Gastrocnemius medialis (tissue), 4 donors: ENCODE results near the gene CPN2.

Experiments used
- CTCF ChIP-seq, 5 experiments: fragments of 450-650 bp in 3 of 5; fragments of 200-600 bp in 2 of 5; sonication (generic) in 2 of 5; IDR thresholded peaks in 4 of 5; conservative IDR thresholded peaks in 1 of 5; 1 replicate in 4 of 5; 2 replicates in 1 of 5; pipeline ENCODE4 v1.5.1; 2016 to 2019; ENCODE audit warnings: antibody characterized with exemption in 5 of 5, mild to moderate bottlenecking in 3 of 5, moderate library complexity in 3 of 5
- POLR2A ChIP-seq, 2 donors: fragments of 450-650 bp; IDR thresholded peaks; one replicate each; pipeline ENCODE4 v1.6.1; 2017; ENCODE audit warnings: antibody characterized with exemption in 2 of 2, mild to moderate bottlenecking in 2 of 2, moderate library complexity in 2 of 2

DNA sequence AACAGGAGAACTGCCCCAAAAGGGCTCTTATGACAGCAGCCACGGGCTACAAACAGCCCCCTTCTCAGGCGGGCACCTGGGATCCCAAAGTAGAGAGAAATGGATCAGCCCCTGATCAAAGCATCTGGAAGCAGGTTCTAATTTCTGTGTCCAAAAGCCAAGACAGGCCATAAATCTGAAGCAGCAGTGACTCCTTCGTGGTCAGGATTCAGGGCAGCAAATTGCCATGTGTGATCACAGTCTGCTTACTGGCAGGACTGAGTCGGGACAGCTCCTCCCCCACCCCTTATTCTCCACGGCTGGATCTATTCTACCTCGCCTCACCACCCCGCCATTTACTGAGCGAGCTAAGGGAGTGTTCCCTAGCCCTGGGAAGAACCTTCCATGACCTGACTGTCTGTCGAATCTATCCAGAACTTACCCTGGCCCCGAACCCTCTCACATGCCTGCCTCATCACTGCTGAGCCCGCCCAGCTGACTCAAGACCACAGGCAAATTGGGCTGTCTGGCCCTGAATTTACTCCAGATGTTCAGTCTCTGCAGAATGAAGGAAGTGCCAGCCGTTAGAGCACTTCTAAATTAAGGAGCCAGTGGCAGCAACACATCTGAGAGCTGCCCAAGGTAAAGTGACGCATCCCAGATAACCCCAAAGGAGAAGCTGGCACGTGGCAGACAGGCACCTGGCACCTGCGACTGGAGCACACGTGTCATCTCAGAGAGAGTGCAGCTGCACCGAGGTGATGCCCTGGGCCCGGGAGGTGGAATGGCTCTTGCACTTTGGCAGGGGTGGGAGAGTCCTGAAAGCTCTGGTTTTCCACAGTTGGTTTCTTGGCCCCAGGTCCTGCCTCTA, 17.1 kb upstream of the CPN2 start:
- TF ChIP-seq POLR2A (IDR thresholded peaks at IDR 0.05): no peak
- no peak for TF ChIP-seq CTCF (IDR thresholded peaks at IDR 0.05 in 4 of 5, conservative IDR thresholded peaks at IDR 0.05 in 1 of 5)
